Head of caudate nucleus (tissue), 42 donors: Measurements from ENCODE around the gene CAMK1D.

Source experiments
- DNase-seq, 42 donors: peaks; one replicate each; pipeline versions ENCODE4 v3.0.0 to v3.0.0-alpha.2; 2020 to 2021; ENCODE audit warnings: mixed read lengths in 7 of 42
- intact Hi-C: fragments of 100-400 bp; cut with DNase I; formaldehyde crosslinking; loops from one replicate; pipeline ENCODE4 v1.15.0; 2022

The CAMK1D gene

GRCh38 chr10:12588091-12588860 is 238.9 kb downstream of the CAMK1D start:
- DNase-seq: no peak
- intact Hi-C loops: no loop called here

GRCh38 chr10:12589291-12589690 is 239.9 kb downstream of the CAMK1D start:
- intact Hi-C loops: no loop called here
- DNase-seq: peak in 1 of 42 donors; percentile 16

- no peak for DNase-seq
- intact Hi-C loops: no loop called here
Measured at GRCh38 chr10:12589791-12590190, 240.4 kb downstream of the CAMK1D start.

GRCh38 chr10:12590675-12591659 is 241.6 kb downstream of the CAMK1D start:
- intact Hi-C loops: no loop called here
- DNase-seq: peak in 4 of 42 donors; percentile 16 to 59 (median 20)

- intact Hi-C loops: no loop called here
- no peak for DNase-seq
Measured at GRCh38 chr10:12592967-12593366, 243.6 kb downstream of the CAMK1D start.

GRCh38 chr10:12594448-12594944 is 245.1 kb downstream of the CAMK1D start:
- intact Hi-C loops: no loop called here
- no peak for DNase-seq

- intact Hi-C loops: no loop called here
- no peak for DNase-seq
Measured at GRCh38 chr10:12595936-12596576, 246.7 kb downstream of the CAMK1D start.

- intact Hi-C loops: no loop called here
- DNase-seq: no peak
Measured at GRCh38 chr10:12597176-12597575, 247.8 kb downstream of the CAMK1D start.

- intact Hi-C loops: no loop called here
- no peak for DNase-seq
Measured at GRCh38 chr10:12597788-12598765, 248.7 kb downstream of the CAMK1D start.

GRCh38 chr10:12600652-12601051 is 251.3 kb downstream of the CAMK1D start:
- no peak for DNase-seq
- intact Hi-C loops: no loop called here

- DNase-seq: no peak
- intact Hi-C loops: no loop called here
Measured at GRCh38 chr10:12602521-12602920, 253.2 kb downstream of the CAMK1D start.

GRCh38 chr10:12603766-12604470 is 254.6 kb downstream of the CAMK1D start:
- no peak for DNase-seq
- intact Hi-C loops: no loop called here

GRCh38 chr10:12605580-12606405 is 256.4 kb downstream of the CAMK1D start:
- intact Hi-C loops: no loop called here
- DNase-seq: peak; percentile 27 to 85 (median 60)

- intact Hi-C loops: no loop called here
- no peak for DNase-seq
Measured at GRCh38 chr10:12606461-12606860, 257.1 kb downstream of the CAMK1D start.

- DNase-seq: no peak
Measured at GRCh38 chr10:12608761-12609160, 259.4 kb downstream of the CAMK1D start.

GRCh38 chr10:12609435-12609834 is 260.1 kb downstream of the CAMK1D start:
- no peak for DNase-seq

More at GRCh38 chr10:12608761-12609160, 259.4 kb downstream of the CAMK1D start:
- intact Hi-C loops: no loop called here

GRCh38 chr10:12613136-12613535 is 263.8 kb downstream of the CAMK1D start:
- intact Hi-C loops: no loop called here
- DNase-seq: no peak

More at GRCh38 chr10:12609435-12609834, 260.1 kb downstream of the CAMK1D start:
- intact Hi-C loops: no loop called here
